ENCODE measurements around the gene TPRG1. TPM values are rescaled to one million over a fixed set of nuclear protein-coding genes. Genes with fewer than 3 reads are reported as not detected.

Gene TPRG1
- total and polyA plus RNA-seq, 9 of the 15 experiments (the other 6 are each of a cell fraction or from before 2014, with no cell fraction given), result 0.01 TPM; not detected in 8

- no TSS peak for BruUV-seq (replicated peaks)
- no peak overlapping the region for H3K27ac ChIP-seq (ENCODE audit: extremely low read depth, low read depth, low read length)
- in situ Hi-C loops (cut with MboI), result no loop called here
These were observed 91.0 kb downstream of the TPRG1 start for GRCh38 chr3:189262746-189263145.

More at GRCh38 chr3:189262746-189263145, 91.0 kb downstream of the TPRG1 start:
- H3K79me2 ChIP-seq (ENCODE audit: control insufficient read depth, insufficient read depth, low read length), result no peaks in the 10 kb centered on the region
- H3K4me3 ChIP-seq, result no peak overlapping the region
- TF ChIP-seq ZNF764 (CRISPR knock-in tag; IDR thresholded peaks at IDR 0.05; ENCODE audit: low read depth) (no peak), SMC3 (conservative IDR thresholded peaks at IDR 0.05; ENCODE audit: insufficient read depth, low read depth, low read length) (no peak), JUND (IDR thresholded peaks at IDR 0.05; ENCODE audit: borderline replicate concordance, low read depth, low read length) (no peak), JUND (tag; IDR thresholded peaks at IDR 0.05; ENCODE audit: borderline replicate concordance, low read depth, low read length) (no peak), NFE2 (IDR thresholded peaks at IDR 0.05; ENCODE audit: low read depth) (no peak), GABPB1 (CRISPR knock-in tag; IDR thresholded peaks at IDR 0.05) (no peak), SMAD2 (IDR thresholded peaks at IDR 0.05; ENCODE audit: low read depth, low read length) (no peak), BDP1 (IDR thresholded peaks at IDR 0.05; ENCODE audit: insufficient read depth, insufficient read length) (no peak), CHD1 (IDR thresholded peaks at IDR 0.05; ENCODE audit: low read length) (no peak), RBM25 (IDR thresholded peaks at IDR 0.05; ENCODE audit: low read depth, low read length, severe bottlenecking) (no peak), ZNF165 (CRISPR knock-in tag; IDR thresholded peaks at IDR 0.05; ENCODE audit: borderline replicate concordance) (no peak), BACH1 (tag; IDR thresholded peaks at IDR 0.05) (no peak), ZNF717 (CRISPR knock-in tag; IDR thresholded peaks at IDR 0.05) (no peak)
- TF ChIP-seq, protein P1, sequence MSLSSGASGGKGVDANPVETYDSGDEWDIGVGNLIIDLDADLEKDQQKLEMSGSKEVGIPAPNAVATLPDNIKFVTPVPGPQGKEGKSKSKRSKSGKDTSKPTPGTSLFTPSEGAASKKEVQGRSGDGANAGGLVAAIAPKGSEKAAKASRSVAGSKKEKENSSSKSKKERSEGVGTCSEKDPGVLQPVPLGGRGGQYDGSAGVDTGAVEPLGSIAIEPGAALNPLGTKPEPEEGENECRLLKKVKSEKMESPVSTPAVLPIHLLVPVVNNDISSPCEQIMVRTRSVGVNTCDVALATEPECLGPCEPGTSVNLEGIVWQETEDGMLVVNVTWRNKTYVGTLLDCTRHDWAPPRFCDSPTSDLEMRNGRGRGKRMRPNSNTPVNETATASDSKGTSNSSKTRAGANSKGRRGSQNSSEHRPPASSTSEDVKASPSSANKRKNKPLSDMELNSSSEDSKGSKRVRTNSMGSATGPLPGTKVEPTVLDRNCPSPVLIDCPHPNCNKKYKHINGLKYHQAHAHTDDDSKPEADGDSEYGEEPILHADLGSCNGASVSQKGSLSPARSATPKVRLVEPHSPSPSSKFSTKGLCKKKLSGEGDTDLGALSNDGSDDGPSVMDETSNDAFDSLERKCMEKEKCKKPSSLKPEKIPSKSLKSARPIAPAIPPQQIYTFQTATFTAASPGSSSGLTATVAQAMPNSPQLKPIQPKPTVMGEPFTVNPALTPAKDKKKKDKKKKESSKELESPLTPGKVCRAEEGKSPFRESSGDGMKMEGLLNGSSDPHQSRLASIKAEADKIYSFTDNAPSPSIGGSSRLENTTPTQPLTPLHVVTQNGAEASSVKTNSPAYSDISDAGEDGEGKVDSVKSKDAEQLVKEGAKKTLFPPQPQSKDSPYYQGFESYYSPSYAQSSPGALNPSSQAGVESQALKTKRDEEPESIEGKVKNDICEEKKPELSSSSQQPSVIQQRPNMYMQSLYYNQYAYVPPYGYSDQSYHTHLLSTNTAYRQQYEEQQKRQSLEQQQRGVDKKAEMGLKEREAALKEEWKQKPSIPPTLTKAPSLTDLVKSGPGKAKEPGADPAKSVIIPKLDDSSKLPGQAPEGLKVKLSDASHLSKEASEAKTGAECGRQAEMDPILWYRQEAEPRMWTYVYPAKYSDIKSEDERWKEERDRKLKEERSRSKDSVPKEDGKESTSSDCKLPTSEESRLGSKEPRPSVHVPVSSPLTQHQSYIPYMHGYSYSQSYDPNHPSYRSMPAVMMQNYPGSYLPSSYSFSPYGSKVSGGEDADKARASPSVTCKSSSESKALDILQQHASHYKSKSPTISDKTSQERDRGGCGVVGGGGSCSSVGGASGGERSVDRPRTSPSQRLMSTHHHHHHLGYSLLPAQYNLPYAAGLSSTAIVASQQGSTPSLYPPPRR (CRISPR knock-in tag; IDR thresholded peaks at IDR 0.05; ENCODE audit: borderline replicate concordance), result no peak
- ATAC-seq, result no peak
- no peaks in the 10 kb centered on the region for H4K20me1 ChIP-seq (replicated peaks; ENCODE audit: control insufficient read depth, insufficient read depth, low read length)
- no peaks in the 10 kb centered on the region for H3K36me3 ChIP-seq (ENCODE audit: control insufficient read depth, insufficient read depth, low read length)
- no peak overlapping the region for H3K9ac ChIP-seq (ENCODE audit: insufficient read depth in 1 of 2, low read depth in 2 of 2, low read length in 2 of 2)
- no peaks in the 10 kb centered on the region for H3K4me1 ChIP-seq (replicated peaks in 1 of 2; ENCODE audit: control insufficient read depth in 2 of 2, insufficient read depth in 2 of 2, low read length in 2 of 2)
- CTCF ChIA-PET (ENCODE audit: low intra/inter-chr PET ratio), result no interaction called here
- POLR2A ChIA-PET, result no interaction called here
- H3K27me3 ChIP-seq (ENCODE audit: control insufficient read depth in 2 of 2, insufficient read depth in 2 of 2, low read length in 2 of 2), result no peaks in the 10 kb centered on the region
- H3K9me3 ChIP-seq (replicated peaks; ENCODE audit: control insufficient read depth, insufficient read depth, low read depth, low read length), result no peaks in the 10 kb centered on the region; the same call in 1 of the 2 replicates
- intact Hi-C loops (cut with micrococcal nuclease), result no loop called here
- WGBS (ENCODE audit: insufficient coverage, low coverage, missing lambda C conversion rate), result 3% methylated on average over 3 of the region's 3 CpGs
- FAIRE-seq, result no peak
- no peak overlapping the region for H3K4me2 ChIP-seq (ENCODE audit: insufficient read depth, low read length)
- no peaks in the 10 kb centered on the region for H3K9me1 ChIP-seq (ENCODE audit: control insufficient read depth, insufficient read depth, low read length)
- no peak for DNase-seq (ENCODE audit: extremely low read depth in 1 of 4, low spot score in 3 of 4)
- no peak overlapping the region for H2AFZ ChIP-seq (ENCODE audit: low read depth, low read length)

Measured in K562 (cell line).